LNCAP (cell line): ENCODE results near the gene NPTX2.

Source experiments
- TF ChIP-seq, protein P1 (sequence below): fragments of 450-650 bp; IDR thresholded peaks from 2 replicates; pipeline ENCODE4 v1.5.1; 2017; ENCODE audit warnings: mild to moderate bottlenecking

NPTX2 gene

GRCh38 chr7:98647326-98647725 lies 30.2 kb downstream of the NPTX2 start:
- TF ChIP-seq, protein P1, sequence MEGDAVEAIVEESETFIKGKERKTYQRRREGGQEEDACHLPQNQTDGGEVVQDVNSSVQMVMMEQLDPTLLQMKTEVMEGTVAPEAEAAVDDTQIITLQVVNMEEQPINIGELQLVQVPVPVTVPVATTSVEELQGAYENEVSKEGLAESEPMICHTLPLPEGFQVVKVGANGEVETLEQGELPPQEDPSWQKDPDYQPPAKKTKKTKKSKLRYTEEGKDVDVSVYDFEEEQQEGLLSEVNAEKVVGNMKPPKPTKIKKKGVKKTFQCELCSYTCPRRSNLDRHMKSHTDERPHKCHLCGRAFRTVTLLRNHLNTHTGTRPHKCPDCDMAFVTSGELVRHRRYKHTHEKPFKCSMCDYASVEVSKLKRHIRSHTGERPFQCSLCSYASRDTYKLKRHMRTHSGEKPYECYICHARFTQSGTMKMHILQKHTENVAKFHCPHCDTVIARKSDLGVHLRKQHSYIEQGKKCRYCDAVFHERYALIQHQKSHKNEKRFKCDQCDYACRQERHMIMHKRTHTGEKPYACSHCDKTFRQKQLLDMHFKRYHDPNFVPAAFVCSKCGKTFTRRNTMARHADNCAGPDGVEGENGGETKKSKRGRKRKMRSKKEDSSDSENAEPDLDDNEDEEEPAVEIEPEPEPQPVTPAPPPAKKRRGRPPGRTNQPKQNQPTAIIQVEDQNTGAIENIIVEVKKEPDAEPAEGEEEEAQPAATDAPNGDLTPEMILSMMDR: no peak

- TF ChIP-seq, protein P1: no peak
Observed at GRCh38 chr7:98651760-98652159, 34.7 kb downstream of the NPTX2 start.

DNA sequence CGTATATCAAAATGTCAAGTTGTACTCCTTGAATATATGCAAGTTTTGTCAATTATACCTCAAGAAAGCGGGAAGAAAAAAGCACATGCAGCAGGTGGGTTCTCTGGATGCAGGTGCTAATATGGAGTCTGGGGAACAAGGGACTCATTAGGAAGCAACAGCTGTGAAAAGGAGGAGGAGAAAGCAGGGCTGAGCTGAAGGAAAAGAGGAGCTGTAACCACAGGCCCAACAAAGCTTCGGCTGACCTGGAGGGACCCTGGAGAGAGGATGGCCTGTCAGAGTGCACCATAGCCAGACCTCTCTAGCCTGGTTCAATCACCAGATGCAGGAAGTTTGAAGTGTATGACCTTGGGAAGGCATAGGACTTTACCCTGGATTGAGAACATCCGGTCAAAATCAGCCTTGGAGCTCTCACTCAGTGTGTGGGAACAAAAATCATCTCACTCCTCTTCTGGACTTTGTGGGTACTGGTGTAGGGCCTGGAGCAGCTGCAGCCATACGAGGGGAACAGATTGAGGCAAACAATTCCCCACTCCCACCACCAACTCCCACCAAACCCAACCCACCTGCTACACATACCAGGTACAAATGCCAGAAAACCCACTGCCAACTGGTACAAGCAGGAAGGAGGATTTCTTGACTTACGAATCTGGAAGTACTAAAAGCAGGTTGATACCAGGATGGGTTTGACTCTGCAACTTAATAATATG lies 36.7 kb downstream of the NPTX2 start:
- TF ChIP-seq, protein P1: no peak

DNA sequence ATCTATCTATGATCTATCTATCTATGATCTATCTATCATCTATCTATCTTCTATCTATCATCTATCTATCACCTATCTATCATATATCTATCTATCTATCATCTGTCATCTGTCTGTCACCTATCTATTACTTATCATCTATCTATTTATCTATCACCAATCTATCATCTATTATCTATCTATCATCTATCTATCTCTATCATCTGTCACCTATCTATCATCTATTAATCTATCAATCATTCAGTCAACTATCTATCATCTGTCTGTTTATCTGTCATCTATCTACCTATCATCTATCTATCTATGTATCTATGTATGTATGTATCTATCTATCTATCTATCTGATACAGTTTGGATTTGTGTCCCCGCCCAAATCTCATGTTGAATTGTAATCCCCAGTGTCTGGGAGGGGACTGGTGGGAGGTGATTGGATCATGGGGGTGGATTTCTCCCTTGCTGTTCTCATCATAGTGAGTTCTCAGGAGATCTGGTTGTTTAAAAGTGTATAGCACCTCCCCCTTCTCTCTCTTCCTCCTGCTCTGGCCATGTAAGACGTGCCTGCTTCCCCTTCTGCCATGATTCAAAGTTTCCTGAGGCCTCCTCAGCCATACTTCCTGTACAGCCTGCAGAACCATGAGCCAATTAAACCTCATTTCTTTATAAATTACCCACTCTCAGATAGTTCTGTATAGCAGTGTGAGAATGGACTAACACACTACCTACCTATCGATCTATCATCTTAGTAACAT lies 37.6 kb downstream of the NPTX2 start:
- TF ChIP-seq, protein P1: no peak

DNA sequence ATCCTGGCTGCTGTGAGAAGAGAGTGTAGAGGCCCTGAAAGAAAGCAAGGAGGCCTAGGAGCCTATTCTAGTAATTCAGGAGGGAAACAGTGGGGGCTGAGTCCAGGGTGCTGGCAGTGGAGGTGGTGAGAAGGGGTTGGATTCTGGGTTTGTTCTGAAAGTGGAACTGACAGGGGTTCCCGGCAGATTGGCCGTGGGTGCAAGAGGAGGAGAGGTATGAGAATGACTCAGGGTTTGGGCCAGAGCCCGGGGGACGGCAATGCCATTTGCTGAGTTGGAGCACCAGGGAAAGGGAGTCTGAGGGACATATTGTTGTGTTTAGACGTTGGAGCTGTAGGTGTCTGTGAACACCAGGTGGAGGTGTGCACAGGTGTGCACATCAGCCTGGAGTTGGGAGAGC lies 38.5 kb downstream of the NPTX2 start:
- TF ChIP-seq, protein P1: no peak

- TF ChIP-seq, protein P1: no peak
Observed at GRCh38 chr7:98656899-98657298, 39.8 kb downstream of the NPTX2 start.

DNA sequence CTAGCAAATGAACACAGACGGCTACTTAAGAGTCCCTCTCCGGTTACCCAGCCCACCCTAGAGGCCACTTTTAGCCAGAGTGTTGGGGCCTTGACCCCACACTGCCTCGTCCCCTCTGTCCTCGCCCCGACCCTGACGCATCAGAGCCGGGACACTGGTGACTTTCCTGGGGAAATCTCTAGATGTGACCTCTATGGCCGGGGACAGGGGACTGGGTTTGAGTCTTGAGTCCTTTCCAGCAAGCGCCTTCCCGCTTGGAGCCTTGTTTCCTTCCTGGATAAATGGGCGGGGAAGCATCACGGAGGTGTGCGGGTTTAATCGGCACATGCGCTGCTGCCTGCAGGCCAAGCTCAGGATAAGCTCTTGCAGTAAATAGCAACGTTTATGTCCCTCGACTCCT lies 40.7 kb downstream of the NPTX2 start:
- TF ChIP-seq, protein P1: no peak
